ENCODE measurements around the gene PKP4.

DNA sequence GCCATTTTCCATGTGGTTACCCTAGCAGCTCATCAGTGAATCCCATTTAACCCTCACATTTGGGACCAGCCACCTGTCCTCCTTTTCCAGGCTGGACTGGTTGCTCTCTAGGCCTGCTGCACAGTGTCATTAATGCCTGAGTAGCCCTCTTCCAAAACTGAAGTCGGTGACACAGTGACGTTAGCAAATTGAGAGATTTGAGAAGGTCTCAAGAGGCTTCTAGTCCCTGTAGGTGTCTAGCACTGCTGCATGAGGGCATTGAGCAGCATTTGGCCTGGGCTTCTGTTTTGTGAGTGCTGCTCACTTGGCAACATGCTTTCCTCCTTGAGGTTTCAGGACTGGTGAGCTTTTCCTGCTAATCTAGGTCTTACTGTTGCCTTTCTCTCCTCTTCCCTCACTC, 36.7 kb downstream of the PKP4 start:
- TF ChIP-seq, protein P1, sequence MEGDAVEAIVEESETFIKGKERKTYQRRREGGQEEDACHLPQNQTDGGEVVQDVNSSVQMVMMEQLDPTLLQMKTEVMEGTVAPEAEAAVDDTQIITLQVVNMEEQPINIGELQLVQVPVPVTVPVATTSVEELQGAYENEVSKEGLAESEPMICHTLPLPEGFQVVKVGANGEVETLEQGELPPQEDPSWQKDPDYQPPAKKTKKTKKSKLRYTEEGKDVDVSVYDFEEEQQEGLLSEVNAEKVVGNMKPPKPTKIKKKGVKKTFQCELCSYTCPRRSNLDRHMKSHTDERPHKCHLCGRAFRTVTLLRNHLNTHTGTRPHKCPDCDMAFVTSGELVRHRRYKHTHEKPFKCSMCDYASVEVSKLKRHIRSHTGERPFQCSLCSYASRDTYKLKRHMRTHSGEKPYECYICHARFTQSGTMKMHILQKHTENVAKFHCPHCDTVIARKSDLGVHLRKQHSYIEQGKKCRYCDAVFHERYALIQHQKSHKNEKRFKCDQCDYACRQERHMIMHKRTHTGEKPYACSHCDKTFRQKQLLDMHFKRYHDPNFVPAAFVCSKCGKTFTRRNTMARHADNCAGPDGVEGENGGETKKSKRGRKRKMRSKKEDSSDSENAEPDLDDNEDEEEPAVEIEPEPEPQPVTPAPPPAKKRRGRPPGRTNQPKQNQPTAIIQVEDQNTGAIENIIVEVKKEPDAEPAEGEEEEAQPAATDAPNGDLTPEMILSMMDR (IDR thresholded peaks at IDR 0.05), result no peak
- TF ChIP-seq POLR2A (IDR thresholded peaks at IDR 0.05) (no peak), POLR2AphosphoS5 (IDR thresholded peaks at IDR 0.05) (no peak)
